MM.1S (cell line): Measurements from ENCODE around the gene PIGQ.

ENCODE experiments used
- DNase-seq: peaks from one replicate; pipeline ENCODE4 v3.0.0-alpha.2; 2015
- H2AFZ ChIP-seq: fragments of 300-600 bp; sonication (generic); 2 replicates; pipeline ENCODE4 v1.6.0; 2016; ENCODE audit warnings: antibody characterized with exemption, low read length
- H3F3A ChIP-seq: fragments of 300-600 bp; sonication (generic); 2 replicates; pipeline ENCODE4 v1.6.1; 2016; ENCODE audit warnings: mild to moderate bottlenecking, antibody characterized with exemption, low read length, moderate library complexity, mixed read lengths; ENCODE audit not compliant: insufficient read depth
- H3K27ac ChIP-seq: fragments of 300-600 bp; sonication (generic); 2 replicates; pipeline ENCODE4 v1.5.1; 2016; ENCODE audit warnings: mild to moderate bottlenecking, low read length
- H3K27me3 ChIP-seq: fragments of 300-600 bp; sonication (generic); replicated peaks from 2 replicates; pipeline ENCODE4 v1.6.0; 2016; ENCODE audit warnings: low read length; ENCODE audit not compliant: insufficient read depth
- H3K36me3 ChIP-seq: fragments of 300-600 bp; sonication (generic); replicated peaks from 2 replicates; pipeline ENCODE4 v1.6.1; 2016; ENCODE audit warnings: mild to moderate bottlenecking, low read length, mixed read lengths; ENCODE audit not compliant: insufficient read depth
- H3K4me1 ChIP-seq: fragments of 300-600 bp; sonication (generic); 2 replicates; pipeline ENCODE4 v1.6.1; 2016; ENCODE audit warnings: low read length, mixed read lengths
- H3K4me2 ChIP-seq: fragments of 300-600 bp; sonication (generic); 2 replicates; pipeline ENCODE4 v1.6.0; 2016; ENCODE audit warnings: low read depth, low read length
- H3K4me3 ChIP-seq: fragments of 300-600 bp; sonication (generic); 2 replicates; pipeline ENCODE4 v1.5.1; 2016; ENCODE audit warnings: low read length, mixed read lengths
- H3K79me2 ChIP-seq: fragments of 300-600 bp; sonication (generic); 2 replicates; pipeline ENCODE4 v1.6.1; 2016; ENCODE audit warnings: mixed run types, low read length, mixed read lengths
- H3K9ac ChIP-seq: fragments of 300-600 bp; sonication (generic); 2 replicates; pipeline ENCODE4 v1.6.1; 2016; ENCODE audit warnings: low read length, mixed read lengths
- H3K9me2 ChIP-seq: fragments of 300-600 bp; sonication (generic); replicated peaks from 2 replicates; pipeline ENCODE4 v1.6.1; 2016; ENCODE audit warnings: mild to moderate bottlenecking, low read length, mixed read lengths; ENCODE audit not compliant: insufficient read depth
- H3K9me3 ChIP-seq: fragments of 300-600 bp; sonication (generic); replicated peaks from 2 replicates; pipeline ENCODE4 v1.6.1; 2016; ENCODE audit warnings: mild to moderate bottlenecking, low read length, mixed read lengths; ENCODE audit not compliant: insufficient read depth
- H4K20me1 ChIP-seq: fragments of 300-600 bp; sonication (generic); 2 replicates; pipeline ENCODE4 v1.6.1; 2016; ENCODE audit warnings: mild to moderate bottlenecking, low read length, moderate library complexity, mixed read lengths; ENCODE audit not compliant: insufficient read depth
- CTCF ChIP-seq: fragments of 300-600 bp; sonication (generic); IDR thresholded peaks from 2 replicates; pipeline ENCODE4 v1.5.1; 2016; ENCODE audit warnings: antibody characterized with exemption, low read length, mixed read lengths
- EZH2 ChIP-seq: fragments of 300-600 bp; sonication (generic); optimal IDR thresholded peaks from 2 replicates; pipeline ENCODE3; 2017; ENCODE audit warnings: low read depth, mild to moderate bottlenecking, antibody characterized with exemption, low read length, mixed read lengths
- EZH2phosphoT487 ChIP-seq: fragments of 300-600 bp; sonication (generic); IDR thresholded peaks from 2 replicates; pipeline ENCODE4 v1.6.1; 2018; ENCODE audit warnings: antibody characterized with exemption, low read length

PIGQ gene

DNA sequence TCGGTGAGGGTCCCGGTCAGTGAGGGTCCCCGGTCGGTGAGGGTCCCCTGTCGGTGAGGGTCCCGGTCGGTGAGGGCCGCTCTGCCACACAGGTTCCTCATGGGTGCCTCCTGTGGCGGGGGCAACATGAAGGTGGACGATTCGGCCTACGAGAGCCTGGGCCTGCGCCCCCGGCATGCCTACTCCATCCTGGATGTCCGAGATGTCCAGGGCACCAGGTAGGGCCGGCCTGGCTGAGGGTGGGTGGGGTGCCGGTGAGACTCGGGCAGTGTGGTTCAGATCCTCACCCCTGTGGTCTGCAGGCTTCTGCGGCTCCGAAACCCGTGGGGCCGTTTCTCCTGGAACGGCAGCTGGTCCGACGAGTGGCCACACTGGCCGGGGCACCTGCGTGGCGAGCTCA, 18.6 kb upstream of the PIGQ start:
- Histone ChIP-seq H3K4me2 (no peak overlapping the region), H3K9me2 (no peaks in the 10 kb centered on the region), H3F3A (no peaks in the 10 kb centered on the region), H3K4me3 (no peak overlapping the region), H3K4me1 (no peaks in the 10 kb centered on the region), H4K20me1 (no peaks in the 10 kb centered on the region), H3K9ac (no peak overlapping the region), H3K79me2 (peaks cover 2% of the 10 kb centered on the region; the same call in 1 of the 2 replicates), H2AFZ (no peak overlapping the region), H3K36me3 (no peaks in the 10 kb centered on the region), H3K27ac (no peak overlapping the region), H3K9me3 (no peaks in the 10 kb centered on the region), H3K27me3 (peaks cover 2% of the 10 kb centered on the region)
- DNase-seq: no peak
- TF ChIP-seq EZH2phosphoT487 (no peak), CTCF (no peak), EZH2 (no peak)

GRCh38 chr16:552171-552570, 17.6 kb upstream of the PIGQ start:
- Histone ChIP-seq H3K27me3 (peaks cover 12% of the 10 kb centered on the region), H3K4me3 (no peak overlapping the region), H3K9me3 (no peaks in the 10 kb centered on the region), H2AFZ (no peak overlapping the region), H3K9ac (no peak overlapping the region), H3K4me2 (no peak overlapping the region), H3K4me1 (no peaks in the 10 kb centered on the region), H3K79me2 (no peaks in the 10 kb centered on the region), H3K36me3 (no peaks in the 10 kb centered on the region), H4K20me1 (no peaks in the 10 kb centered on the region), H3K9me2 (no peaks in the 10 kb centered on the region), H3F3A (no peaks in the 10 kb centered on the region), H3K27ac (no peak overlapping the region)
- no peak for TF ChIP-seq EZH2
- DNase-seq: no peak

GRCh38 chr16:553601-554296, 16.0 kb upstream of the PIGQ start:
- Histone ChIP-seq H3K79me2 (no peaks in the 10 kb centered on the region), H4K20me1 (no peaks in the 10 kb centered on the region), H3K4me1 (no peaks in the 10 kb centered on the region), H3K9me3 (no peaks in the 10 kb centered on the region), H3K27ac (no peak overlapping the region), H3K9me2 (no peaks in the 10 kb centered on the region), H3K27me3 (peaks cover 28% of the 10 kb centered on the region), H2AFZ (no peak overlapping the region), H3K4me2 (no peak overlapping the region), H3K9ac (no peak overlapping the region), H3F3A (no peaks in the 10 kb centered on the region), H3K36me3 (no peaks in the 10 kb centered on the region), H3K4me3 (no peak overlapping the region)
- no peak for TF ChIP-seq EZH2phosphoT487
- TF ChIP-seq EZH2: no peak
- no peak for TF ChIP-seq CTCF
- DNase-seq: no peak

DNA sequence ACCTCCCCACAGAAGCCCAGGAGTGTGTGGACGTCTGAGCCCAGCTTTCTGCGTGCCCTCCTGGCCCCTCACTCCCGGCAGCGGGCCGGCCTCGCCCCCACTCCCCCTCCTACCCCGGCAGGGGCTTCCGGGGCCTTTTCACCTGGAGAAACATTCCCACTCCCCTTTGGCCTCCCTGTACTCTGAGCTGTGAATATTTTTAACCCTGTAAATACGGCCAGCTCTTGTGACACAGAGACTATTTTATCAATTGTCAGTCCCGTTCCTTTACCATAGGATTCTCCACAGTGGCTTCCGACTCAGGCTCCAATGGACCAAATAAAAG, 15.5 kb upstream of the PIGQ start:
- Histone ChIP-seq H3K4me3 (no peak overlapping the region), H3K9me3 (no peaks in the 10 kb centered on the region), H3K4me2 (no peak overlapping the region)

More for the DNA sequence above, 15.5 kb upstream of the PIGQ start:
- Histone ChIP-seq H3F3A (no peaks in the 10 kb centered on the region), H3K9me2 (no peaks in the 10 kb centered on the region), H3K4me1 (no peaks in the 10 kb centered on the region), H4K20me1 (no peaks in the 10 kb centered on the region), H3K9ac (no peak overlapping the region), H3K79me2 (no peaks in the 10 kb centered on the region), H3K27ac (no peak overlapping the region), H3K27me3 (peaks cover 33% of the 10 kb centered on the region), H3K36me3 (no peaks in the 10 kb centered on the region), H2AFZ (no peak overlapping the region)
- DNase-seq: no peak
- TF ChIP-seq EZH2phosphoT487 (no peak), EZH2 (no peak), CTCF (no peak)
